Vagina (tissue), 2 donors: ENCODE results near the gene ANKRD16. TPM values are rescaled to one million over a fixed set of nuclear protein-coding genes. Genes with fewer than 3 reads are reported as not detected.
"Not testable (repeated sequence)": the region's sequence is repeated elsewhere in the genome, so short reads cannot be mapped to it uniquely, and the experiment has no call there.

Experiments used
- DNase-seq, 2 donors: peaks; one replicate each; pipeline ENCODE4 v3.0.0-alpha.2; 2017; ENCODE audit errors: extremely low spot score in 2 of 2
- H3K27ac ChIP-seq: fragments of 200-600 bp; sonication (generic); one replicate; pipeline ENCODE4 v1.5.1; 2019
- H3K27me3 ChIP-seq: fragments of 200-600 bp; sonication (generic); one replicate; pipeline ENCODE4 v1.5.1; 2019
- H3K36me3 ChIP-seq, 2 donors: fragments of 200-600 bp; sonication (generic); one replicate each; pipeline ENCODE4 v1.5.1; 2017 to 2019
- H3K4me1 ChIP-seq: fragments of 200-600 bp; sonication (generic); one replicate; pipeline ENCODE4 v1.5.1; 2019
- H3K4me3 ChIP-seq, 2 donors: fragments of 200-600 bp; sonication (generic); 1 replicate in 1 of 2; 2 replicates in 1 of 2; pipeline ENCODE4 v1.5.1; 2016 to 2019
- H3K9me3 ChIP-seq: fragments of 200-600 bp; sonication (generic); one replicate; pipeline ENCODE4 v1.5.1; 2019
- CTCF ChIP-seq, 3 experiments: fragments of 450-650 bp in 2 of 3; fragments of 200-600 bp in 1 of 3; sonication (generic) in 1 of 3; IDR thresholded peaks; one replicate each; pipeline ENCODE4 v1.5.1; 2017 to 2019; ENCODE audit warnings: antibody characterized with exemption in 3 of 3, mild to moderate bottlenecking in 2 of 3, moderate library complexity in 2 of 3
- POLR2A ChIP-seq, 2 donors: fragments of 450-650 bp; IDR thresholded peaks; one replicate each; pipeline ENCODE4 v1.6.1; 2017; ENCODE audit warnings: antibody characterized with exemption in 2 of 2, mild to moderate bottlenecking in 2 of 2, moderate library complexity in 2 of 2
- POLR2AphosphoS5 ChIP-seq, 2 donors: sonication (generic); formaldehyde crosslinking; IDR thresholded peaks; one replicate each; pipeline ENCODE4 v1.9.0; 2017; ENCODE audit warnings: antibody characterized with exemption in 2 of 2, mild to moderate bottlenecking in 2 of 2, low read depth in 1 of 2; ENCODE audit not compliant: insufficient read depth in 1 of 2
- intact Hi-C: fragments of 100-400 bp; cut with DNase I; formaldehyde crosslinking; loops from one replicate; pipeline ENCODE4 v1.15.1; 2023
- total RNA-seq: library from RNA; depleted of rRNA; stranded (reverse); fragments of >200 nt; gene quantifications from one replicate; pipeline ENCODE4 v1.2.3, GENCODE V29; 2016

The ANKRD16 gene
- total RNA-seq, 1 donor from 2014 or later: 17.7 TPM

- no peak overlapping the region for H3K27ac ChIP-seq
- H3K4me1 ChIP-seq: peaks cover 13% of the 10 kb centered on the region
- no peaks in the 10 kb centered on the region for H3K9me3 ChIP-seq
- no peaks in the 10 kb centered on the region for H3K27me3 ChIP-seq
- no peak overlapping the region for H3K4me3 ChIP-seq
- peaks cover 0 to 23% of the 10 kb centered on the region in 2 donors for H3K36me3 ChIP-seq
- intact Hi-C loops: loop anchor here (10.0 kb wide), 1 partner anchor 59 kb away; the partner anchor contains the start of gene GDI2
- DNase-seq: no peak
- TF ChIP-seq POLR2AphosphoS5 (IDR thresholded peaks at IDR 0.05; ENCODE audit: insufficient read depth in 1 of 2, low read depth in 1 of 2) (peak in 1 of 2 donors; percentile 18), POLR2A (IDR thresholded peaks at IDR 0.05) (no peak), CTCF (IDR thresholded peaks at IDR 0.05) (peak; percentile 68 to 80 (median 70))
Measured at GRCh38 chr10:5873515-5873995, 16.1 kb downstream of the ANKRD16 start.

DNA sequence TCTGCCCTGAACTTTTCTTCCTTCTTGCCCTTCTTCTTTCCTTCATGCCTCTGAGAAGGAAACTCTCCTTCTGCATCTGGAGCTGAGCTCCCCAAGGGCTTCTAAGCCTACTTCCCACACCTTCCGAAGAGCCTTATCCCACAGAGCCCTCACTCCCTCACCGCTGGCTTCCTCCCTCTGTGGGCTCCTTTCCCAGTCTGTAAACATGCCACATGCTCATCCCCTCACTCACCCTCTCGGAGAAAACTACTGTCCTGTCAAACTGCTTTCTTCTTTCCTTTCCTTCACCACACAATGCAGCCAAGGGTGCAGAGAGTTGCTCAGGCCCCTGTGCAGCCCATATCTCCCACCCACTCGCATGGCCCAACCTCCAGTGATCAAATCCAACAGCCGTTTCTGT, 18.1 kb downstream of the ANKRD16 start:
- TF ChIP-seq CTCF (IDR thresholded peaks at IDR 0.05) (no peak), POLR2A (IDR thresholded peaks at IDR 0.05) (no peak), POLR2AphosphoS5 (IDR thresholded peaks at IDR 0.05; ENCODE audit: insufficient read depth in 1 of 2, low read depth in 1 of 2) (no peak)
- peaks cover 0 to 9% of the 10 kb centered on the region in 2 donors for H3K36me3 ChIP-seq
- DNase-seq: no peak
- H3K4me1 ChIP-seq: peaks cover 10% of the 10 kb centered on the region
- no peaks in the 10 kb centered on the region for H3K27me3 ChIP-seq
- H3K4me3 ChIP-seq: no peak overlapping the region
- no peaks in the 10 kb centered on the region for H3K9me3 ChIP-seq
- intact Hi-C loops: loop anchor here (10.0 kb wide), 1 partner anchor 57 kb away; the partner anchor contains the start of gene GDI2
- H3K27ac ChIP-seq: no peak overlapping the region

DNA sequence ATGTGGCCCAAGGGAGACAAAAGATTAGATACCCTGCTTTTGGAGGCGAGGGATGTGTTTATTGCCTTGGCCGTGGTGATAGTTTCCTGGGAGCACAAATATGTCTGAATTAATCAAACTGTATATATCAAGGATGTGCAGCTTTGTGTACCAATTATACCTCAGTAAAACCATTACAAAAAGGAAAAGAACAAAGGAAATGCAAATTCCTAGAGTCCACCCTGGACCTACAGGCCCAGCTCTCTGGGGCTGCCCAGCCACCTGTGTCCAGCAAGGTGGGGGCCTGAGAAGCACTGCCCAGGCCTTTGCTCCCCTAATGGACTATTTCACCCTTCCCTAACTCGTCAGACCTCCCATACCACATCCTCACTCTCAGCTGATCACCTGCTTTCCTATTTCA, 20.5 kb downstream of the ANKRD16 start:
- intact Hi-C loops: no loop called here
- H3K4me3 ChIP-seq: no peak overlapping the region
- TF ChIP-seq POLR2AphosphoS5 (IDR thresholded peaks at IDR 0.05; ENCODE audit: insufficient read depth in 1 of 2, low read depth in 1 of 2) (no peak), POLR2A (IDR thresholded peaks at IDR 0.05) (no peak), CTCF (IDR thresholded peaks at IDR 0.05) (no peak)
- no peaks in the 10 kb centered on the region for H3K27me3 ChIP-seq
- H3K4me1 ChIP-seq: no peaks in the 10 kb centered on the region
- no peaks in the 10 kb centered on the region for H3K9me3 ChIP-seq
- no peaks in the 10 kb centered on the region for H3K36me3 ChIP-seq
- DNase-seq: no peak
- H3K27ac ChIP-seq: no peak overlapping the region

DNA sequence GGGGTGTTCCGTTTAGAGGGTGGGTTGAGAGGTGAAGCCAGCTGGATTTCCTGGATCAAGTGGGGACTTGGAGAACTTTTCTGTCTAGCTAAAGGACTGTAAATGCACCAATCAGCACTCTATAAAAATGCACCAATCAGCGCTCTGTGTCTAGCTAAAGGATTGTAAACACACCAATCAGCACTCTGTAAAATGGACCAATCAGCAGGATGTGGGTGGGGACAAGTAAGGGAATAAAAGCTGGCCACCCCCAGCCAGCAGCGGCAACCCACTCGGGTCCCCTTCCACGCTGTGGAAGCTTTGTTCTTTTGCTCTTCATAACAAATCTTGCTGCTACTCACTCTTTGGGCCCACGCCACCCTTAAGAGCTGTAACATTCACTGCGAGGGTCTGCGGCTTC, 21.3 kb downstream of the ANKRD16 start:
- H3K27me3 ChIP-seq, H3K9me3 ChIP-seq, H3K4me3 ChIP-seq, H3K4me1 ChIP-seq, H3K36me3 ChIP-seq, DNase-seq, intact Hi-C loops, H3K27ac ChIP-seq: not testable (repeated sequence)

- not testable (repeated sequence) for H3K4me3 ChIP-seq
Measured at GRCh38 chr10:5867091-5867615, 22.5 kb downstream of the ANKRD16 start.

GRCh38 chr10:5866451-5867081, 23.1 kb downstream of the ANKRD16 start:
- intact Hi-C loops, H3K27me3 ChIP-seq, DNase-seq, H3K27ac ChIP-seq, H3K36me3 ChIP-seq, H3K4me3 ChIP-seq, H3K4me1 ChIP-seq, H3K9me3 ChIP-seq: not testable (repeated sequence)

More at GRCh38 chr10:5867091-5867615, 22.5 kb downstream of the ANKRD16 start:
- intact Hi-C loops, H3K4me1 ChIP-seq, H3K27ac ChIP-seq, DNase-seq, H3K27me3 ChIP-seq, H3K36me3 ChIP-seq, H3K9me3 ChIP-seq: not testable (repeated sequence)

DNA sequence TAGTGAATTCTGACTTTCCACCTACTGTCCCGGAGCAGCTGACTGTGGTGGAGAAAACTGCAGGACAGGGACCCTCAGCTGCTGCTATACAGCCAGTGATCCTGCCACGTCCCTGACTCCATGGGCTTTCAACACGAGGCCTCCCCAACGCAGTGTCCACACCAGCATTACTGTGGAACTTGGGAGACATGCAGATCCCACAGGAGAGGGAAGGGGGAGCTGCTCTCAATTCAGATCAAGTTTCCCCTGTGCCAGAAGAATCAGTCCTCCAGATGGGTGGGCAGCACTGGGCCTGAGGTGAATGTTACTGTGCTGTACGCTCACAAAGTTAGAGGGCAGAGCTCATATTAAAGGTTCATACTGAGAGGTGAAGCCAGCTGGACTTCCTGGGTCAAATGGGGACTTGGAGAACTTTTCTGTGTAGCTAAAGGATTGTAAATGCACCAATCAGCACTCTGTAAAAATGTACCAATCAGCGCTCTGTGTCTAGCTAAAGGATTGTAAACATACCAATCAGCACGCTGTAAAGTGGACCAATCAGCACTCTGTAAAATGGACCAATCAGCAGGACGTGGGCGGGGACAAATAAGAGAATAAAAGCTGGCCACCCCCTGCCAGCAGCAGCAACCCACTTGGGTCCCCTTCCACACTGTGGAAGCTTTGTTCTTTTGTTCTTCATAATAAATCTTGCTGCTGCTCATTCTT, 26.6 kb downstream of the ANKRD16 start:
- H3K27me3 ChIP-seq, intact Hi-C loops, H3K9me3 ChIP-seq, H3K4me1 ChIP-seq, H3K27ac ChIP-seq, H3K36me3 ChIP-seq, DNase-seq, H3K4me3 ChIP-seq: not testable (repeated sequence)
